A549 (cell line): ENCODE results near the gene CIPC. TPM values are rescaled to one million over a fixed set of nuclear protein-coding genes. Genes with fewer than 3 reads are reported as not detected.
A peak's percentile ranks its signal among the peaks of the same experiment; 100 is the strongest.

Source experiments
- ATAC-seq, 2 experiments: fragments of 200-7000 bp in 1 of 2; fragments of >200 bp in 1 of 2; cut with Nextera tagmentation in 1 of 2; cut with Tn5 transposase in 1 of 2; 3 replicates each; pipeline versions ENCODE4 v1.8.0 to v1.9.1; 2018 to 2020; ENCODE audit warnings: mild to moderate bottlenecking in 1 of 2, moderate library complexity in 1 of 2
- CTCF ChIA-PET: fragments of 300-600 bp; sonication (Branson Sonifier 250); formaldehyde crosslinking; extraction: SDS; loops from one replicate; lab custom pipeline; 2021; ENCODE audit warnings: antibody characterized with exemption, inconsistent platforms; lab: Yijun Ruan, JAX
- POLR2A ChIA-PET: fragments of 350-600 bp; formaldehyde crosslinking; extraction: SDS; loops from one replicate; lab custom pipeline; 2021; ENCODE audit warnings: antibody characterized with exemption, inconsistent platforms; lab: Yijun Ruan, JAX
- DNase-seq, 2 experiments: peaks; one replicate each; pipeline versions ENCODE4 v3.0.0 to v3.0.0-alpha.2; 2011 to 2016; ENCODE audit warnings: low read depth in 1 of 2, low spot score in 1 of 2
- FAIRE-seq: peaks from 2 replicates; lab custom pipeline; 2011; peaks lifted over from hg19 to GRCh38; lab: Jason Lieb, UNC
- H3K27ac ChIP-seq, 2 experiments: fragments of >200 bp; sonication (Bioruptor Twin); formaldehyde crosslinking; 3 replicates each; pipeline ENCODE4 v1.5.1; 2016 to 2017
- H3K4me1 ChIP-seq: fragments of >200 bp; sonication (Bioruptor Twin); formaldehyde crosslinking; 3 replicates; pipeline ENCODE4 v1.6.1; 2016
- H3K4me2 ChIP-seq: fragments of >200 bp; sonication (Bioruptor Twin); formaldehyde crosslinking; 3 replicates; pipeline ENCODE4 v1.6.1; 2016
- H3K4me3 ChIP-seq: fragments of >200 bp; sonication (Bioruptor Twin); formaldehyde crosslinking; 3 replicates; pipeline ENCODE4 v1.5.1; 2016
- H3K9me3 ChIP-seq: fragments of >200 bp; sonication (Bioruptor Twin); formaldehyde crosslinking; 3 replicates; pipeline ENCODE4 v1.6.1; 2016
- E2F6 ChIP-seq: IDR thresholded peaks from 2 replicates; pipeline ENCODE4 v1.6.1; 2012; ENCODE audit warnings: low read depth, borderline replicate concordance
- EHMT2 ChIP-seq: fragments of 200-600 bp; sonication (generic); IDR thresholded peaks from 2 replicates; pipeline ENCODE4 v1.6.1; 2016; ENCODE audit warnings: antibody characterized with exemption, low read depth, mild to moderate bottlenecking, moderate library complexity
- ESRRA ChIP-seq: fragments of 150-350 bp; IDR thresholded peaks from 2 replicates; pipeline ENCODE4 v1.6.1; 2014; ENCODE audit warnings: mild to moderate bottlenecking, low read length, borderline replicate concordance
- FOSB ChIP-seq: fragments of 250-450 bp; sonication (Bioruptor Pico); IDR thresholded peaks from 2 replicates; pipeline ENCODE4 v1.5.0; 2020; ENCODE audit warnings: mild to moderate bottlenecking, moderate library complexity
- FOSL2 ChIP-seq, 2 experiments: fragments of 450-650 bp in 1 of 2; fragments of >200 bp in 1 of 2; sonication (Bioruptor Twin) in 1 of 2; formaldehyde crosslinking; IDR thresholded peaks; 2 replicates each; pipeline versions ENCODE4 v1.5.0 to v1.6.1; 2016 to 2020; ENCODE audit warnings: mild to moderate bottlenecking in 1 of 2, moderate library complexity in 1 of 2
- FOXS1 ChIP-seq: fragments of 250-450 bp; sonication (Bioruptor Pico); IDR thresholded peaks from 2 replicates; pipeline ENCODE4 v1.5.0; 2020; ENCODE audit warnings: mild to moderate bottlenecking, moderate library complexity
- HEYL ChIP-seq: fragments of 250-450 bp; sonication (Bioruptor Pico); IDR thresholded peaks from 2 replicates; pipeline ENCODE4 v1.8.0; 2021; ENCODE audit warnings: mild to moderate bottlenecking, moderate library complexity
- HOXB5 ChIP-seq: fragments of 250-450 bp; sonication (Bioruptor Pico); IDR thresholded peaks from 2 replicates; pipeline ENCODE4 v1.5.0; 2020; ENCODE audit warnings: mild to moderate bottlenecking, moderate library complexity
- JUN ChIP-seq, 2 experiments: fragments of >200 bp; sonication (Bioruptor Twin); formaldehyde crosslinking; IDR thresholded peaks; 2 replicates in 1 of 2; 3 replicates in 1 of 2; pipeline ENCODE4 v1.6.1; 2016 to 2017
- KDM5A ChIP-seq: fragments of 200-600 bp; sonication (generic); IDR thresholded peaks from 2 replicates; pipeline ENCODE4 v1.6.1; 2016; ENCODE audit warnings: antibody characterized with exemption, mild to moderate bottlenecking
- MAX ChIP-seq: IDR thresholded peaks from 2 replicates; pipeline ENCODE4 v1.6.1; 2012
- MAZ ChIP-seq: fragments of 150-350 bp; IDR thresholded peaks from 2 replicates; pipeline ENCODE4 v1.6.1; 2014; ENCODE audit warnings: antibody characterized with exemption, low read depth, low read length, borderline replicate concordance
- MYC ChIP-seq: IDR thresholded peaks from 2 replicates; pipeline ENCODE4 v1.6.1; 2012; ENCODE audit warnings: mild to moderate bottlenecking, inconsistent platforms, low read length, improper control_type of control experiment, borderline replicate concordance
- RAD21 ChIP-seq, 2 experiments: fragments of >200 bp in 1 of 2; sonication (Bioruptor Twin) in 1 of 2; formaldehyde crosslinking in 1 of 2; IDR thresholded peaks in 1 of 2; conservative IDR thresholded peaks in 1 of 2; 2 replicates in 1 of 2; 3 replicates in 1 of 2; pipeline ENCODE4 v1.6.1; 2012 to 2018; ENCODE audit warnings: inconsistent platforms in 1 of 2
- RARB ChIP-seq: fragments of 250-450 bp; sonication (Bioruptor Pico); IDR thresholded peaks from 2 replicates; pipeline ENCODE4 v1.8.0; 2021; ENCODE audit warnings: mild to moderate bottlenecking, moderate library complexity
- RCOR1 ChIP-seq: fragments of 150-350 bp; IDR thresholded peaks from 2 replicates; pipeline ENCODE4 v1.6.1; 2014; ENCODE audit warnings: antibody characterized with exemption, low read length, low read depth
- SMC3 ChIP-seq: fragments of >200 bp; sonication (Bioruptor Twin); formaldehyde crosslinking; IDR thresholded peaks from 3 replicates; pipeline ENCODE4 v1.6.1; 2018; ENCODE audit warnings: inconsistent platforms
- ZFP36 ChIP-seq: fragments of 450-650 bp; IDR thresholded peaks from 2 replicates; pipeline ENCODE4 v1.6.1; 2014; ENCODE audit warnings: borderline replicate concordance; ENCODE audit not compliant: partially characterized antibody
- WGBS: methylation state at CpG from one replicate; pipeline ENCODE4 v1.1.6; 2017; ENCODE audit errors: missing lambda C conversion rate; 5-methylcytosine and 5-hydroxymethylcytosine counted together
- polyA plus RNA-seq, 4 experiments: library from polyadenylated mRNA; depleted of rRNA in 3 of 4; stranded (reverse); fragments of >200 nt; fragmentation: RNase III in 1 of 4; extraction: RNeasy Plus Mini Kit Qiagen cat#74134 plus additional on column Dnase treatment in 1 of 4; gene quantifications; 2 replicates in 3 of 4; 3 replicates in 1 of 4; pipeline ENCODE4 v1.2.3, GENCODE V29; 2011 to 2017
- TF ChIP-seq, protein P1 (sequence below): fragments of 250-450 bp; sonication (Bioruptor Pico); IDR thresholded peaks from 2 replicates; pipeline ENCODE4 v1.5.0; 2021; ENCODE audit warnings: mild to moderate bottlenecking, moderate library complexity, borderline replicate concordance
- TF ChIP-seq, protein P2 (sequence below): fragments of >200 bp; sonication (Bioruptor Twin); formaldehyde crosslinking; IDR thresholded peaks from 3 replicates; pipeline ENCODE4 v1.5.1; 2016

CIPC gene
- polyA plus RNA-seq, 2 of the 4 experiments (the other 2 are of a cell fraction) = 8.9 to 13.9 TPM

- TF ChIP-seq FOXS1 (CRISPR knock-in tag) (no peak), E2F6 (0 out of 2 replicates have a peak, but pooled peaks have one; percentile 10)
- WGBS = 10% methylated on average over 22 of the region's 67 CpGs
- Histone ChIP-seq H3K4me3 (peak overlapping the region; percentile 58), H3K9me3 (no peaks in the 10 kb centered on the region), H3K4me1 (peaks cover 9% of the 10 kb centered on the region), H3K27ac (peak overlapping the region in 1 of 2 experiments; percentile 70; a peak in 2 of 6 replicates), H3K4me2 (peak overlapping the region; percentile 100)
- ATAC-seq = peak; percentile 33 to 54
- CTCF ChIA-PET = interaction anchor here (0.5 to 7.3 kb wide), 21 partner anchors 11 to 409 kb away, joined by 3 to 78 read pairs (median 3); partner anchors contain the start of genes SAMD15 and TMED8
- POLR2A ChIA-PET = no interaction called here
- peak in 1 of 2 experiments; percentile 39 for DNase-seq
- no peak for FAIRE-seq
Observed at GRCh38 chr14:77140359-77141213, 42.5 kb downstream of the CIPC start.

GRCh38 chr14:77141214-77142004 lies 43.4 kb downstream of the CIPC start, which contains the start of gene ZDHHC22:
Gene ZDHHC22 (minus strand): TSS chr14:77141791. CDS start chr14:77139738, 2,053 bp downstream.
- ChIA-PET POLR2A (no interaction called here), CTCF (interaction anchor here (0.9 to 7.3 kb wide), 14 partner anchors 10 to 411 kb away, joined by 3 to 78 read pairs (median 6); partner anchors contain the start of genes GSTZ1 and POMT2)
- ATAC-seq (peak; percentile 76 to 86), DNase-seq (peak; percentile 49 to 78), FAIRE-seq (no peak)
- TF ChIP-seq, protein P1, sequence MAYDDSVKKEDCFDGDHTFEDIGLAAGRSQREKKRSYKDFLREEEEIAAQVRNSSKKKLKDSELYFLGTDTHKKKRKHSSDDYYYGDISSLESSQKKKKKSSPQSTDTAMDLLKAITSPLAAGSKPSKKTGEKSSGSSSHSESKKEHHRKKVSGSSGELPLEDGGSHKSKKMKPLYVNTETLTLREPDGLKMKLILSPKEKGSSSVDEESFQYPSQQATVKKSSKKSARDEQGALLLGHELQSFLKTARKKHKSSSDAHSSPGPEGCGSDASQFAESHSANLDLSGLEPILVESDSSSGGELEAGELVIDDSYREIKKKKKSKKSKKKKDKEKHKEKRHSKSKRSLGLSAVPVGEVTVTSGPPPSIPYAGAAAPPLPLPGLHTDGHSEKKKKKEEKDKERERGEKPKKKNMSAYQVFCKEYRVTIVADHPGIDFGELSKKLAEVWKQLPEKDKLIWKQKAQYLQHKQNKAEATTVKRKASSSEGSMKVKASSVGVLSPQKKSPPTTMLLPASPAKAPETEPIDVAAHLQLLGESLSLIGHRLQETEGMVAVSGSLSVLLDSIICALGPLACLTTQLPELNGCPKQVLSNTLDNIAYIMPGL (CRISPR knock-in tag) = no peak
- no peak for TF ChIP-seq RARB
- no peak for TF ChIP-seq EHMT2
- TF ChIP-seq RCOR1 = no peak
- no peak for TF ChIP-seq ESRRA
- TF ChIP-seq, protein P2, sequence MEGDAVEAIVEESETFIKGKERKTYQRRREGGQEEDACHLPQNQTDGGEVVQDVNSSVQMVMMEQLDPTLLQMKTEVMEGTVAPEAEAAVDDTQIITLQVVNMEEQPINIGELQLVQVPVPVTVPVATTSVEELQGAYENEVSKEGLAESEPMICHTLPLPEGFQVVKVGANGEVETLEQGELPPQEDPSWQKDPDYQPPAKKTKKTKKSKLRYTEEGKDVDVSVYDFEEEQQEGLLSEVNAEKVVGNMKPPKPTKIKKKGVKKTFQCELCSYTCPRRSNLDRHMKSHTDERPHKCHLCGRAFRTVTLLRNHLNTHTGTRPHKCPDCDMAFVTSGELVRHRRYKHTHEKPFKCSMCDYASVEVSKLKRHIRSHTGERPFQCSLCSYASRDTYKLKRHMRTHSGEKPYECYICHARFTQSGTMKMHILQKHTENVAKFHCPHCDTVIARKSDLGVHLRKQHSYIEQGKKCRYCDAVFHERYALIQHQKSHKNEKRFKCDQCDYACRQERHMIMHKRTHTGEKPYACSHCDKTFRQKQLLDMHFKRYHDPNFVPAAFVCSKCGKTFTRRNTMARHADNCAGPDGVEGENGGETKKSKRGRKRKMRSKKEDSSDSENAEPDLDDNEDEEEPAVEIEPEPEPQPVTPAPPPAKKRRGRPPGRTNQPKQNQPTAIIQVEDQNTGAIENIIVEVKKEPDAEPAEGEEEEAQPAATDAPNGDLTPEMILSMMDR = peak; percentile 41
- TF ChIP-seq MAZ = no peak
- TF ChIP-seq HEYL = no peak
- TF ChIP-seq KDM5A = no peak
- peak; percentile 56; the same call in 1 of the 2 replicates for TF ChIP-seq E2F6
- peak; percentile 13; the same call in 1 of the 2 replicates for TF ChIP-seq MAX
- no peak for TF ChIP-seq JUN (IDR thresholded peaks at IDR 0.05)
- TF ChIP-seq FOSL2 (IDR thresholded peaks at IDR 0.05) = no peak
- no peak for TF ChIP-seq FOSL2 (CRISPR knock-in tag; IDR thresholded peaks at IDR 0.05)
- no peak for TF ChIP-seq FOSB (CRISPR knock-in tag)
- no peak for TF ChIP-seq ZFP36
- no peak for TF ChIP-seq MYC
- no peak for TF ChIP-seq RAD21 (conservative IDR thresholded peaks at IDR 0.05 in 1 of 2, IDR thresholded peaks at IDR 0.05 in 1 of 2)
- no peak for TF ChIP-seq HOXB5
- no peak for TF ChIP-seq SMC3
- Histone ChIP-seq H3K4me1 (peaks cover 9% of the 10 kb centered on the region), H3K27ac (peak within 1 kb of the TSS in 1 of 2 experiments; percentile 70; a peak in 4 of 6 replicates), H3K9me3 (no peaks in the 10 kb centered on the region), H3K4me2 (peak within 1 kb of the TSS; percentile 100), H3K4me3 (peak within 1 kb of the TSS; percentile 58)
- WGBS = 7% methylated on average over 20 of the region's 77 CpGs
